ENCODE data around the gene CBLC.

DNA sequence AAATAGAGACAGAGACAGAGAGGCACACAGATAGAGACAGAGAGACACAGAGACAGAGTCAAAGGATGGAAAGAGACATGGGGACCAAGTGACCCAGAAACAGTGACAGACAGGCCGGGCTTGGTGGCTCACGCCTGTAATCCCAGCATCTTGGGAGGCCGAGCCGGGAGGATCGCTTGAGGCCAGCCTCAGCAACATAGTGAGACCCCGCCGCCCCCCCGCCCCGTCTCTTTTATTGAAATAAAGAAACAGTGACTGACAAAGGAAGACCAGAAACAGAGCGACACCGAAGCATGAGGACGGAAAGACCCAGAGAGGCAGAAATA, 67.6 kb downstream of the CBLC start:
- TF ChIP-seq, protein P1, sequence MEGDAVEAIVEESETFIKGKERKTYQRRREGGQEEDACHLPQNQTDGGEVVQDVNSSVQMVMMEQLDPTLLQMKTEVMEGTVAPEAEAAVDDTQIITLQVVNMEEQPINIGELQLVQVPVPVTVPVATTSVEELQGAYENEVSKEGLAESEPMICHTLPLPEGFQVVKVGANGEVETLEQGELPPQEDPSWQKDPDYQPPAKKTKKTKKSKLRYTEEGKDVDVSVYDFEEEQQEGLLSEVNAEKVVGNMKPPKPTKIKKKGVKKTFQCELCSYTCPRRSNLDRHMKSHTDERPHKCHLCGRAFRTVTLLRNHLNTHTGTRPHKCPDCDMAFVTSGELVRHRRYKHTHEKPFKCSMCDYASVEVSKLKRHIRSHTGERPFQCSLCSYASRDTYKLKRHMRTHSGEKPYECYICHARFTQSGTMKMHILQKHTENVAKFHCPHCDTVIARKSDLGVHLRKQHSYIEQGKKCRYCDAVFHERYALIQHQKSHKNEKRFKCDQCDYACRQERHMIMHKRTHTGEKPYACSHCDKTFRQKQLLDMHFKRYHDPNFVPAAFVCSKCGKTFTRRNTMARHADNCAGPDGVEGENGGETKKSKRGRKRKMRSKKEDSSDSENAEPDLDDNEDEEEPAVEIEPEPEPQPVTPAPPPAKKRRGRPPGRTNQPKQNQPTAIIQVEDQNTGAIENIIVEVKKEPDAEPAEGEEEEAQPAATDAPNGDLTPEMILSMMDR (IDR thresholded peaks at IDR 0.05; ENCODE audit: borderline replicate concordance, extremely low read depth, low read length, poor library complexity, severe bottlenecking), result no peak
- no peak for TF ChIP-seq EZH2 (IDR thresholded peaks at IDR 0.05; ENCODE audit: borderline replicate concordance, low read depth, low read length, severe bottlenecking)

All from DND-41 (cell line).